Measurements from ENCODE around the gene CHRM2.

The CHRM2 gene

GRCh38 chr7:137036768-137037167 is 168.3 kb downstream of the CHRM2 start:
- FAIRE-seq, result no peak

DNA sequence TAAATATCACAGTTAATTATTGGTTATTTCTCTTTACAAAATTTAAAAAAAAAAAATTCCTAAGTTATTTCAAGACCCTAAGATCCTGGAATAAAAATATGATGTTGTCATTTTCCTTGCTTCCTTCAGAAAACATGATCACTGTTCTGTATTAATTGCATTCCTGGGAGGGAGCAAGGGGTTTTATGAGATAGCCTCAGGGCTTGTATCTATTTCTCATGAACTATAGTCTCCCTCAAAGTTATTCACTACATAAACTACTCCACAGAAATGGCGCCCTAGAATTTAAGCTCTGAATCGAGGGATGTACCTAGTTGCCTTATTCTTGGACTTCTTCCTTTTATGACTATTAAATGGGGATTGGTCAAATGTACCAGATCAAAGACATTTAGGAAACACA is 170.3 kb downstream of the CHRM2 start:
- no peak for FAIRE-seq

DNA sequence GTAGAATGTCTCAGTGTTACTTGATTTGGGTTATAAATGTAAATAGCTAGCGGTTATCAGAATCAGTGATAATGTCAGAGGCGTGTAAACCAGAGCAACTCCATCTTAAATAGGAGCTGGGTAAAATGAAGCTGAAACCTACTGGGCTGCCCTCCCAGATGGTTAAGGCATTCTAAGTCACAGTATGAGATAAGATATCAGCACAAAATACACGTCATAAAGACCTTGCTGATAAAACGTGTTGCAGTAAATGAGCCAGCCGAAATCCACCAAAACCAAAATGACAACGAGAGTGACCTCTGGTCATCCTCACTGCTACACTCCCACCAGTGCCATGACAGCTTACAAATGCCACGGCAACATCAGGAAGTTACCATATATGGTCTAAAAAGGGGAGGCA is 172.3 kb downstream of the CHRM2 start:
- no peak for FAIRE-seq

DNA sequence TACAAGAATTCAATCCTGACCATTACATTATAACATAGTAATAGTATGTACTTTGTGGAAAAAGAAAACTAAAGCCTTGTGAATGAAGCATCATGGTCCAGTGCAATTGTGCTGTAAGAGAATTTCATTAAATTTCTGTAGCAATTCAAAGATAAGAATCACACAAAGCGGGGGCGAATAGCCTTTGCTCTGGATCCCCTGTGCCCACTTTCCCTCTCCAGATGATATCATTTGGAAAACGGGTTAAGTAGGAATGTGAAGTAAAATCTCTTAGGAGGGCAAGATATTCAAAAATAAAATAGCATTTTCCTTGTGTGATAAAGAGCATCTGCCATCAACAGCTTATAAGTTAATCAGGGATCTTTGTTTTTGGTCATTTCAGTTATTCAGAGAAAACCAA is 177.1 kb downstream of the CHRM2 start:
- FAIRE-seq, result no peak

GRCh38 chr7:137069249-137069963 is 201.0 kb downstream of the CHRM2 start:
- FAIRE-seq, result no peak
